Measurements from ENCODE around the gene NT5C.
"Not testable (repeated sequence)": the region's sequence is repeated elsewhere in the genome, so short reads cannot be mapped to it uniquely, and the experiment has no call there.

NT5C gene

DNA sequence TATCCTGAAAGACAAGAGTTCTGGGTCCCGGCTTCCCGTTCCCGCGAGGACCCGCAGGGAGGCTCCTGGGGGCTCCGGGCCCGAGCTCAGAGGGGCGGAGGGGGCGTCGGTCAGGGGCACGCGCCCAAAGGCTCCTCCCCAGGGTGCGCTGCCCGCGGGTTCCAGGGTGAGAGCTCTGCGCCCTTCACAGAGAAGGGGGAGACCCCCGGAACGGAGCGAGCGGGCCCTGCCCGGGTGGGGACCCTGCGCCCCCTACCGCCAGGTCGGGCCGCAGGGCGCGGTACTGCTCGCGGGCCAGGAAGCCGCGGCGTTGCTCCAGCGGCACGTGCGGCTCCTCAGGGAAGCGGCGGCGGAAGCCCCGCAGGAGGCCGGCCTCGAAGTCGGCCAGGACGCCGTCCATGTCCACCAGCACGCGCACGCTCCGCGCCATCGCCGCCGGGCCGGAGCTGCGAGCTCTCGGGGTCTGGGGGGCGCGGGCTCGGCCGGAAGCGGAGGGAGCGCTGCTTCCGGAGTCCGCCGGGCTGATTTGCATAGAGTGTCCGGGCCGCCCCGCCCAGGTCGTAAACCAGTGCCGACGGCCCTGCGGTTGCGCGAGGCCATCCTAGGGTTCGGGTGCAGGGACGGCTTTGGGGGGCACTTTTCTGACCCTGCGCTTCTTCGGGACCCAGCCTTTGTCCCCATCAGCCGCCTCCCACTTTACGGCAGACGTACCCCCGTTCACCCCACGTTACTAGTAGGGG lies at the start of gene NT5C:
NT5C (minus strand) TSS at position 465 of the 740 bp plus-strand sequence; CDS start at position 430, 35 bp downstream.
- peak; percentile 49 to 75 (median 52) for DNase-seq (ENCODE audit: low read depth in 2 of 3, low spot score in 1 of 3)

DNA sequence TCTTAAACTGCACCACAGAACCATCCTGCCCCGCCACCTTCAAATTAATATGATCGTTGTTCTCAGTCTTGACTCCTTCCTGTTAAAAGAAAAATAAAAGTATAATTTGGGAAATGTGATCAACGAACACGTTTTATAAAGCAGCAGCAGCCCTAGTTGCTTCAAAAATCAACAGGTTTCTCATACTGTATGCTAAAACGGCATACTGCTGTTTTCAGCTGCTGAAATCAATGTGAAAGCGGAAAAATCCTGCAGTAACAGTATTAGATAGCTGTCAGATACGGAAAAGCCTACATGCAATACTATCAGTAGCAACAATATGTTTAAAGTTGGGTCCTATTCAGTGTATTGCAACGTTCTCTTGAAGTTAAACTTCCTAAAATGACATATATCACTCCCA lies 49.6 kb upstream of the NT5C start:
- DNase-seq (ENCODE audit: low read depth in 2 of 3, low spot score in 1 of 3): no peak

DNA sequence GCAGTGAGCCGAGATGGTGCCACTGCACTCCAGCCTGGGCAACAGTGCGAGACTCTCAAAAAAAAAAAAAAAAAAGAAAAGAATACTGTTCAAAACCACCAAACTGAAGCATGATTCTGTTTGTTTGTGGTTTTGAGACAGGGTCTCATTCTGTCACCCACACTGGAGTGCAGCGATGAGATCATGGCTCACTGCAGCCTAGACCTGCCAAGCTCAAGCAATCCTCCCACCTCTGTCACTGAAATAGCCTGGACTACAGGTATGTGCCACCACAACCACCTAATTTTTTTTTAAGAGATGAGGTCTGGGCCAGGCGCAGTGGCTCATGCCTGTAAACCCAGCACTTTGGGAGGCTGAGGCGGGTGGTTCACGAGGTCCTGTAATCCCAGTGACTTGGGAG lies 46.9 kb upstream of the NT5C start:
- no peak for DNase-seq (ENCODE audit: low read depth in 2 of 3, low spot score in 1 of 3)

- no peak for DNase-seq (ENCODE audit: low read depth in 2 of 3, low spot score in 1 of 3)
These were observed 45.1 kb upstream of the NT5C start for GRCh38 chr17:75176625-75177024.

DNA sequence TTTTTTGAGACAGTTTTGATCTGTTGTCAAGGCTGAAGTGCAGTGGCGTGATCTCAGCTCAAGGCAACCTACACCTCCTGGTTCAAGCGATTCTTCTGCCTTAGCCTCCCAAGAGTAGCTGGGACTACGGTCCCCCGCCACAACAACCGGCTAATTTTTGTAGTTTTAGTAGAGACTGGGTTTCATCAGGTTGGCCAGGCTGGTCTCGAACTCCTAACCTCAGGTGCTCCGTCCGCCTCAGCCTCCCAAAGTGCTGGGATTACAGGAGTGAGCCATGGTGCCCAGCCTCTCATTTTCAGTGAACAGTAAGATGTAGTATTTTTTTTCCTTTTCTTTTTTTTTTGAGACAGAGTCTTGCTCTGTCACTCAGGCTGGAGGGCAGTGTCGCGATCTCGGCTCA lies 43.5 kb upstream of the NT5C start:
- DNase-seq (ENCODE audit: low read depth in 2 of 3, low spot score in 1 of 3): no peak

- no peak for DNase-seq (ENCODE audit: low read depth in 2 of 3, low spot score in 1 of 3)
These were observed 42.0 kb upstream of the NT5C start for GRCh38 chr17:75173526-75173925.

GRCh38 chr17:75168998-75169397 lies 37.5 kb upstream of the NT5C start:
- DNase-seq (ENCODE audit: low read depth in 2 of 3, low spot score in 1 of 3): no peak

- DNase-seq (ENCODE audit: low read depth in 2 of 3, low spot score in 1 of 3): not testable (repeated sequence)
These were observed 33.1 kb upstream of the NT5C start for GRCh38 chr17:75164606-75165005.

- no peak for DNase-seq (ENCODE audit: low read depth in 2 of 3, low spot score in 1 of 3)
These were observed 31.5 kb upstream of the NT5C start for GRCh38 chr17:75163074-75163473.

- no peak for DNase-seq (ENCODE audit: low read depth in 2 of 3, low spot score in 1 of 3)
These were observed 28.7 kb upstream of the NT5C start for GRCh38 chr17:75160211-75160610.

DNA sequence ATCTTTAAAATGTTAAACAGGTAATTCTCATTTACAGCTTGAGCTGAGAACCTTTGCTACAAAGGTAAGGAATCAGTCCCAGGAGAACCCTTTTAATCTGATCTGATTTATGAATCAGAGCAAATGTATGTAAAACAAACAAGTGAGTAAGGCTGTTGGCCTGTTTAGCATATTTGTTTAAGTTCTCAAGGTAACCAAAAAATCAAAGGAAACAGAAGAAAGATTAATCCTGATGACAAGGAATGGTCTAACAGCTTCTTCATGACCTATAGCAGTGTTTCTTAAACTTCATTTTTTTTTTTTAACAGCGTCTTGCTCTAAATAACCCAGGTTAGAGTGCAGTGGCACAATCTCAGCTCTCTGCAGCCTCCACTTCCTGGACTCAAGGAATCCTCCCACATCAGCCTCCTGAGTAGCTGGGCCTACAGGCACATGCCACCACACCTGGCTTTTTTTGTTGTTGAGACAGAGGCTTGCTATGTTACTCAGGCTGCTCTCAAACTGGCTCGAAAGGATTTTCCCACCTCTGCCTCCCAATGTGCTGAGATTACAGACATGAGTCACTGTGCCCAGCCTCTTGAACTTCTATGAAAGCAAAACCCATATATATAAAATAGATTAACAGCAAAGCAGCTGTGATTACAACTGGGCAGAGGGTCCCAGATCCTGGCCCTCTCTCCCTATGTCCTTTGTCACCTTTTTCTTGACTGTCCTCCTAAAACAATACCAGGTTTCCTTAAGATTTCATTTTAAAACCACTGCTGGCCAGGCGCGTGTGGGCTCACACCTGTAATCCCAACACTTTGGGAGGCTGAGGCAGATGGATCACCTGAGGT lies 27.9 kb upstream of the NT5C start:
- DNase-seq (ENCODE audit: low read depth in 2 of 3, low spot score in 1 of 3): no peak

DNA sequence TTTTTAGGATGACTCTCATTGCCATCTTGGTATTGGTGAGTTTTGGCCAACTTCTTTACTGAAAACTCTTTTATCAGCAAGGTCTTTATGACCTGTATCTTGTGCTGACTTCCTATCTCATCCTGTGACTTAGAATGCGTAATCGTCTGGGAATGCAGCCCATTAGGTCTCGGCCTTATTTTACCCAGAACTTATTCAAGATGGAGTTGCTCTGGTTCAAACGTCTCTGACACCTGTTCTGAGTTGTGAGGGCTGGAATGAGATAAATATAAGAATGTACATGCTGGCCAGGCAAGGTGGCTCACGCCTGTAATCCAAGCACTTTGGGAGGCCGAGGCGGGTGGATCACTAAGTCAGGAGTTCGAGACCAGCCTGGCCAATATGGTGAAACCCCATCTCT lies 26.9 kb upstream of the NT5C start:
- DNase-seq (ENCODE audit: low read depth in 2 of 3, low spot score in 1 of 3): not testable (repeated sequence)

GRCh38 chr17:75155191-75155601 lies 23.7 kb upstream of the NT5C start:
- no peak for DNase-seq (ENCODE audit: low read depth in 2 of 3, low spot score in 1 of 3)

DNA sequence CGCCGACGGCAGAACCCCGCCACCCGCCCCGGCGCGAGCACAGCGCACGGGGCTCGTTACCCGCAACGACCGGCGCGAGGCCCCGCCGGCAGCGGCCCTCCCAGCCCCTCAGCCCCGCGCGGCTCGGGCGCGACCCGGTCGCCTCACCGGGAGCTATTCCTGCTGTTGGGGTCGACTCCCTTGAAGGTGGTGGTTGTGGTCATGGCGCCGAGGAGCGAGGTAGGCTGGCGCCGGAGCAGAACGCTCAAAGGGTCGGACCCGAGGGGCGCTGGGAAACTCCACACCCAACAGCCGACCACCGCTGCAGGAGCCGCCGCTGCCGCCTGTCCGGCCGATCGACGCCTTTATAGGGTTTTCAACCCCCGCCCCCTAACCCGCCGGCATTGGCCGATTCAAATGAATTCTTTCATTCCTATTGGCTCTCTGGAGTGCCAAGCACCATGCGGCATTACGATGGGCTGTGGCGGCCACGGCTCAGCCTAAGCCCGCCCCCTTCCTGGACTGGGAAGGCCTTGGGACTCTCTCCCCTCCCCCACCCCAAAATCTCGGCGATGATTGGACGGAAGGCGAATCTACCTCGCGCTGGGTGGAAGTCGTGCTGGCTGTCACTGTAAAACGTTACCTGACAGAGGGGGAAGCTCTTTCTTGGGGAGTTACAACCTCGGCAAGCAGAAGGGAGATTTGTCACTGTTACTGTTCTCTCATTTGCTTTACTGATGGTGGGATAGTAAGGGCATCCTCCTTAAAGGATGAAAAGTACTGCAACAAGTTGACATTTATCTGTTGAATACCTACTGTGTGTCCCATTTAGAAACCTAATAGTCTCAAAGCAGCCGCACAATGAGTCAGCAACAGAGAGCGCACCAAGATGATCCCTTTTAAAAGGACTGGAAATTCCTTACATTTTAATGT lies 22.9 kb upstream of the NT5C start, which contains the start of gene JPT1:
JPT1 (minus strand) TSS at position 318 of the 912 bp plus-strand sequence; CDS start at position 203, 115 bp downstream.
- DNase-seq (ENCODE audit: low read depth in 2 of 3, low spot score in 1 of 3): peak; percentile 98 to 99 (median 98)

DNA sequence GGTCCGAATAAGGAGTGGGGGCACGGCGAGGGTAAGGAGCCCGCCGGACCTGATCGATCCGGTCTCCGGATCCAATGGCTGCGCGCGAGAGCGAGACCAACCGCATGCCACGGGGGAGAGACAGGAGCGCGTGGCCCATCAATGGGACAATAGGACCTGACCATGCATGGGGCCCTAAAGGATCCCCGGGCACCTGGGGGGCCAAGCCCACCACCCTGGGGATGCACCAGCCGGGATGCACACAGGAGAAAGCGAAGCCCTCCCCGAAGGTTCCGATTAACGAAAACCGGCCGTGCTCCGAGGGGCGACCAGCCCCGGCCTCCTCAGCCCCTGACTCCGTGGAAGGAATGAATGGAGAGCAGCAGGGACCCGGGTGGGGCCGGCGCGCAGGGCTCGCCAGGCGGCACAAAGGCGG lies 22.2 kb upstream of the NT5C start:
- DNase-seq (ENCODE audit: low read depth in 2 of 3, low spot score in 1 of 3): peak in 1 of 3 donors; percentile 17

GRCh38 chr17:75152922-75153779 lies 21.6 kb upstream of the NT5C start:
- DNase-seq (ENCODE audit: low read depth in 2 of 3, low spot score in 1 of 3): peak in 1 of 3 donors; percentile 17

GRCh38 chr17:75152523-75152921 lies 21.0 kb upstream of the NT5C start:
- DNase-seq (ENCODE audit: low read depth in 2 of 3, low spot score in 1 of 3): no peak

DNA sequence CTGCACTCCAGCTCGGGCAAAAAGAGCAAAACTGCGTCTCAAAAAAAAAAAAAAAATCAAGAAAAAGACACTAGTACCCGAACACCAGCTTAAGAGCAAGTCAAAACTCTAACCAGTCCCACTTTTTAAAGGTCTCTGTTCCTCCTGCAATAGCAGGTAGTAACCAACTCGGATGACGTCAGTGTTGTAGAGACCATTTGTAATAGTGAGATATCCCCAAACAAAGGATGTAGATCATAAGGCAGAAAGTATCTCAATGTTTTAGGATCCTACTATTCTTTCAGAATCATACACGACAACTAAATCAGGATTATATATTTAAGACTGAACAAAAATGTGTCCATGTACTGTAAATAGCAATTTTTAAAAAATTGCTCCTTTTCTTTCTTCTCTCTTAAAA lies 20.4 kb upstream of the NT5C start:
- DNase-seq (ENCODE audit: low read depth in 2 of 3, low spot score in 1 of 3): no peak

- no peak for DNase-seq (ENCODE audit: low read depth in 2 of 3, low spot score in 1 of 3)
These were observed 16.5 kb upstream of the NT5C start for GRCh38 chr17:75147878-75148546.

GRCh38 chr17:75146592-75146991 lies 15.1 kb upstream of the NT5C start:
- no peak for DNase-seq (ENCODE audit: low read depth in 2 of 3, low spot score in 1 of 3)
